SK-MEL-5 (cell line): ENCODE measurements around the gene PCDHGA6. TPM values are rescaled to one million over a fixed set of nuclear protein-coding genes. Genes with fewer than 3 reads are reported as not detected.
A peak's percentile ranks its signal among the peaks of the same experiment; 100 is the strongest.
"Not testable (repeated sequence)": the region's sequence is repeated elsewhere in the genome, so short reads cannot be mapped to it uniquely, and the experiment has no call there.

ENCODE experiments used
- DNase-seq: peaks from one replicate; pipeline ENCODE4 v3.0.0-alpha.2; 2016; ENCODE audit warnings: low read depth, low spot score
- in situ Hi-C: cut with HindIII; loops from 2 replicates; pipeline ENCODE4 v1.10.0; 2016; ENCODE audit warnings: low sequenced_read_pairs, high pct_unique_total_duplicates, low pct_unique_long_range_greater_than_20kb
- total RNA-seq: library from RNA; depleted of rRNA; stranded (reverse); fragments of >200 nt; shearing (Covaris generic); gene quantifications from 2 replicates; pipeline ENCODE4 v1.2.3, GENCODE V29; 2014

The PCDHGA6 gene
- total RNA-seq, 1 experiment from 2014 or later, result 1.8 TPM

GRCh38 chr5:141409598-141410306 is 36.1 kb downstream of the PCDHGA6 start:
- no peak for DNase-seq
- in situ Hi-C loops, result no loop called here

DNA sequence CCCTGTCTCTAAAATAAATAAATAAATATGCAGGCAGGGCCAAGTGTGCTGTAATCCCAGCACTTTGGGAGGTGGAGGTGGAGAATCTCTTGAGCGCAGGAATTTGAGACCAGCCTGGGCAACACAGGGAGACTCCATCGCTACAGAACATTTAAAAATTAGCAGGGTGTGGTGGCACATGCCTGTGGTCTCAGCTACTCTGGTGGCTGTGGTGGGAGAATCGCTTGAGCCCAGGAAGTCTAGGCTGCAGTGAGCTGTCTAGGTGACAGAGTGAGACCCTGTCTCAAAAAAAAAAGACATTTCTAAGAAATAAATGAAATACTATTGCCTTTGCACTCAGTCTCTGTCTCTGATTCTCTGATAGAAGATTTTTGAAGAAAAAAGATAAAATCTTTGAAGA is 37.9 kb downstream of the PCDHGA6 start:
- DNase-seq, result no peak
- in situ Hi-C loops, result no loop called here

DNA sequence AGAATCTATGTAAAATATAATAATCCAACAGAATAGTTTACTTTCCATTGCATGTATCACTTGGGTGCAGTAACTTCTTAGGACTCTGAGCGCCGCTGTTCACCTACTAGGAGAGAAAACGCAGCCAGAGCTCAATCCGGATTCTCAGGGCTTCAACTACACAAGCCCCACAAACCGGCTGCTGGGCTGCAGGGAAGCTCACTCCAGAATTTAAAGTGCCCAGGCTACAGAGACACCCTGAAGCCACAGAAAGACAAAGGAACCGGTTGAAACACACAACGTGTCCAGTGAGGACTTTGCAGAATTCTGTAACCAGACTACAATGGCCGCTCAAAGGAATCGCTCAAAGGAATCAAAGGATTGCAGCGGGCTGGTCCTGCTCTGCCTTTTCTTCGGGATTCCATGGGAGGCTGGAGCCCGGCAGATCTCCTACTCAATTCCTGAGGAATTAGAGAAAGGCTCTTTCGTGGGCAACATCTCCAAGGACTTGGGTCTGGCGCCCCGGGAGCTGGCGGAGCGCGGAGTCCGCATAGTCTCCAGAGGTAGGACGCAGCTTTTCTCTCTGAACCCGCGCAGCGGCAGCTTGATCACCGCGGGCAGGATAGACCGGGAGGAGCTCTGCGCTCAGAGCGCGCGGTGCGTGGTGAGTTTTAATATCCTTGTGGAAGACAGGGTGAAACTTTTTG is 39.3 kb downstream of the PCDHGA6 start, which contains the start of gene PCDHGA10:
PCDHGA10 (plus strand) TSS at position 134 of the 686 bp plus-strand sequence; CDS start at position 323, 189 bp downstream.
- peak; percentile 52 for DNase-seq
- in situ Hi-C loops, result no loop called here

GRCh38 chr5:141413540-141414069 is 39.9 kb downstream of the PCDHGA6 start:
- no peak for DNase-seq
- in situ Hi-C loops, result no loop called here

DNA sequence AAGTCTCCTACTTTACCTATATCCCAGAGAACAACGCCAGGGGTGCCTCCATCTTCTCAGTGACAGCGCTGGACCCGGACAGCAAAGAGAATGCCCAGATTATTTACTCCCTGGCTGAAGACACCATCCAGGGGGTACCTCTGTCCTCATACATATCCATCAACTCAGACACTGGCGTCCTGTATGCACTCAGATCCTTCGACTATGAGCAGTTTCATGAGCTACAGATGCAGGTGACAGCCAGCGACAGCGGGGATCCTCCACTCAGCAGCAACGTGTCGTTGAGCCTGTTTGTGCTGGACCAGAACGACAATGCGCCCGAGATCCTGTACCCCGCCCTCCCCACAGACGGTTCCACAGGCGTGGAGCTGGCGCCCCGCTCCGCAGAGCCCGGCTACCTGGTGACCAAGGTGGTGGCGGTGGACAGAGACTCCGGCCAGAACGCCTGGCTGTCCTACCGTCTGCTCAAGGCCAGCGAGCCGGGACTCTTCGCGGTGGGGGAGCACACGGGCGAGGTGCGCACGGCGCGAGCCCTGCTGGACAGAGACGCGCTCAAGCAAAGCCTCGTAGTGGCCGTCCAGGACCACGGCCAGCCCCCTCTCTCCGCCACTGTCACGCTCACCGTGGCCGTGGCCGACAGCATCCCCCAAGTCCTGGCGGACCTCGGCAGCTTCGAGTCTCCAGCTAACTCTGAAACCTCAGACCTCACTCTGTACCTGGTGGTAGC is 41.0 kb downstream of the PCDHGA6 start:
- in situ Hi-C loops, DNase-seq: not testable (repeated sequence)

- DNase-seq, in situ Hi-C loops: not testable (repeated sequence)
Observed at GRCh38 chr5:141415275-141415618, 41.6 kb downstream of the PCDHGA6 start.

DNA sequence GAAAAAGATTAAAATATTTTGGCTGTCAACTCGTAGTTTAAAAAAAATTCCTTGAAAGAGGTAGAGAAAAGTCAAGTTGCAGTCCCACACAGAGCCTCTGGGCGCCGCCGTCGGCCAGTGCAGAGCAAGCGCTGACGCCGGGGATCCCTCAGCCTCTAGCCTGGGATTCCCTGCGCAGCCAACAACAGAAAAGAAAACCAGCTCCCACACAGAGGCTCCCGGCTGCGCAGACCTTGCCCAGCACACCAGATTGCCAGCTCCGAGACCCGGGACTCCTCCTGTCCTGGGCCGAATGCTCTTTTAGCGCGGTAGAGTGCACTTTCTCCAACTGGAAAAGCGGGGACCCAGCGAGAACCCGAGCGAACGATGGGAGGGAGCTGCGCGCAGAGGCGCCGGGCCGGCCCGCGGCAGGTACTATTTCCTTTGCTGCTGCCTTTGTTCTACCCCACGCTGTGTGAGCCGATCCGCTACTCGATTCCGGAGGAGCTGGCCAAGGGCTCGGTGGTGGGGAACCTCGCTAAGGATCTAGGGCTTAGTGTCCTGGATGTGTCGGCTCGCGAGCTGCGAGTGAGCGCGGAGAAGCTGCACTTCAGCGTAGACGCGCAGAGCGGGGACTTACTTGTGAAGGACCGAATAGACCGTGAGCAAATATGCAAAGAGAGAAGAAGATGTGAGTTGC is 43.9 kb downstream of the PCDHGA6 start, which contains the start of gene PCDHGB7:
PCDHGB7 (plus strand) TSS at position 184 of the 679 bp plus-strand sequence; CDS start at position 367, 183 bp downstream.
- in situ Hi-C loops, result not testable (repeated sequence)

GRCh38 chr5:141419074-141419880 is 45.6 kb downstream of the PCDHGA6 start:
- in situ Hi-C loops, result no loop called here
- DNase-seq, result no peak

More for the DNA sequence above, 43.9 kb downstream of the PCDHGA6 start, which contains the start of gene PCDHGB7:
- DNase-seq, result peak; percentile 82

DNA sequence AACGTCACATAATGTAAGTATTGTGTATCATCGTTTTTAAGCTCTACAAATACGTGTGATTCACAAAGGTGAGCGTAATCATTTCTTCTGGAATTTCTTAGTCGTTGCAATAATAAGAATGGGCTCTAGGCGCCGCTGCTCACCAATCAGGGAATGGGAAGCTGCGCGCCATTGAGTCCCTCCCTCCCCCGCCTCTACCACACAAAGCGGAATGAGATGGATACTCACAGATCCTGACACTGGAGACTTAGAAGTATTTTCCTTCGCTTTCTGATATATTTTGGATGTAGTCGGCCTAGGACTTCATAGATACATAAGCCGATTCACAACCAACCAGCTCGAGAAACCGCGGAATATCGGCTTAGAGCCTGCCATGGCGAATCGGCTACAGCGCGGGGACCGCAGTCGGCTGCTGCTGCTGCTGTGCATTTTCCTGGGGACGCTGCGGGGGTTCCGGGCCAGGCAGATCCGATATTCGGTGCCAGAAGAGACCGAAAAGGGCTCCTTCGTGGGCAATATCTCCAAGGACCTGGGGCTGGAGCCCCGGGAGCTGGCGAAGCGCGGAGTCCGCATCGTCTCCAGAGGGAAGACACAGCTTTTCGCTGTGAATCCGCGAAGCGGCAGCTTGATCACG is 47.3 kb downstream of the PCDHGA6 start, which contains the start of gene PCDHGA11:
PCDHGA11 (plus strand) TSS at position 197 of the 634 bp plus-strand sequence; CDS start at position 374, 177 bp downstream.
- DNase-seq, result no peak
- in situ Hi-C loops, result no loop called here

GRCh38 chr5:141421489-141421855 is 47.8 kb downstream of the PCDHGA6 start:
- DNase-seq, result no peak
- in situ Hi-C loops, result no loop called here

DNA sequence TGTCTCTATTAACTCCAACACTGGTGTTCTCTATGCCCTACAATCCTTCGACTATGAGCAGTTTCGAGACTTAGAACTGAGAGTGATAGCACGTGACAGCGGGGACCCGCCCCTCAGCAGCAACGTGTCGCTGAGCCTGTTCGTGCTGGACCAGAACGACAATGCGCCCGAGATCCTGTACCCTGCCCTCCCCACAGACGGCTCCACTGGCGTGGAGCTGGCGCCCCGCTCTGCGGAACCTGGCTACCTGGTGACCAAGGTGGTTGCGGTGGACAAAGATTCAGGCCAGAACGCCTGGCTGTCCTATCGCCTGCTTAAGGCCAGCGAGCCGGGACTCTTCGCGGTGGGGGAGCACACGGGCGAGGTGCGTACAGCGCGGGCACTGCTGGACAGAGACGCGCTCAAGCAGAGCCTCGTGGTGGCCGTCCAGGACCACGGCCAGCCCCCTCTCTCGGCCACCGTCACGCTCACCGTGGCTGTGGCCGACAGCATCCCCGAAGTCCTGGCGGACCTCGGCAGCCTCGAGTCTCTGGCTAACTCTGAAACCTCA is 49.1 kb downstream of the PCDHGA6 start:
- no peak for DNase-seq
- in situ Hi-C loops, result no loop called here

GRCh38 chr5:141427783-141428426 is 54.2 kb downstream of the PCDHGA6 start:
- no peak for DNase-seq
- in situ Hi-C loops, result no loop called here
